Mucosa of gallbladder (tissue), 1 donor: ENCODE data around the gene SCAPER. TPM values are rescaled to one million over a fixed set of nuclear protein-coding genes. Genes with fewer than 3 reads are reported as not detected.
"Not testable (repeated sequence)": the region's sequence is repeated elsewhere in the genome, so short reads cannot be mapped to it uniquely, and the experiment has no call there.

Source experiments
- DNase-seq: peaks from one replicate; pipeline ENCODE4 v3.0.0-alpha.2; 2020; ENCODE audit warnings: low spot score
- total RNA-seq: library from RNA; stranded (reverse); gene quantifications from one replicate; pipeline ENCODE4 v1.2.1, GENCODE V29; 2021
- donor health status: DM: no; HTN: no; CAD: no.

Gene SCAPER
- total RNA-seq, 1 donor from 2014 or later, result 20.7 TPM

- DNase-seq, result no peak
Observed at GRCh38 chr15:76325704-76326103, 579.4 kb downstream of the SCAPER start.

- no peak for DNase-seq
Observed at GRCh38 chr15:76324066-76324465, 581.1 kb downstream of the SCAPER start.

GRCh38 chr15:76321602-76322001 is 583.5 kb downstream of the SCAPER start:
- DNase-seq, result no peak

GRCh38 chr15:76321171-76321570 is 584.0 kb downstream of the SCAPER start:
- no peak for DNase-seq

GRCh38 chr15:76320012-76320411 is 585.1 kb downstream of the SCAPER start:
- no peak for DNase-seq

- DNase-seq, result no peak
Observed at GRCh38 chr15:76313731-76314130, 591.4 kb downstream of the SCAPER start.

GRCh38 chr15:76313175-76313567 is 592.0 kb downstream of the SCAPER start:
- not testable (repeated sequence) for DNase-seq

- no peak for DNase-seq
Observed at GRCh38 chr15:76312540-76313174, 592.5 kb downstream of the SCAPER start.

- DNase-seq, result peak; percentile 97
Observed at GRCh38 chr15:76311100-76311953, 593.8 kb downstream of the SCAPER start, which contains the start of gene ETFA. Gene ETFA (minus strand): TSS chr15:76311469. CDS start chr15:76311388, 81 bp downstream.

- DNase-seq, result no peak
Observed at GRCh38 chr15:76310475-76311099, 594.6 kb downstream of the SCAPER start.

- no peak for DNase-seq
Observed at GRCh38 chr15:76309601-76310330, 595.4 kb downstream of the SCAPER start.

GRCh38 chr15:76303909-76304308 is 601.2 kb downstream of the SCAPER start:
- DNase-seq, result no peak

- DNase-seq, result no peak
Observed at GRCh38 chr15:76299786-76300185, 605.4 kb downstream of the SCAPER start.

- no peak for DNase-seq
Observed at GRCh38 chr15:76298986-76299385, 606.2 kb downstream of the SCAPER start.

- DNase-seq, result not testable (repeated sequence)
Observed at GRCh38 chr15:76297951-76298350, 607.2 kb downstream of the SCAPER start.

Other genes with a start within 250 kb of the SCAPER start
- 34.3 TPM for gene RCN2, start 26.4 kb upstream of the SCAPER start, total RNA-seq
- 16.3 TPM for gene PSTPIP1, start 89.8 kb upstream of the SCAPER start, total RNA-seq
- 430 TPM for gene TSPAN3, start 165.8 kb upstream of the SCAPER start, total RNA-seq